Melanocyte of skin (primary cell): ENCODE measurements around the gene ITPA. TPM values are rescaled to one million over a fixed set of nuclear protein-coding genes. Genes with fewer than 3 reads are reported as not detected.

Experiments used
- total RNA-seq, 2 donors: library from RNA; depleted of rRNA; stranded (reverse); fragments of >200 nt; gene quantifications; 2 replicates each; pipeline ENCODE4 v1.2.3, GENCODE V29; 2012

ITPA gene
- 10 to 100 TPM; 23.7 to 40.3 TPM for total RNA-seq

GRCh38 chr20:3209257-3209945 is at the start of gene ITPA:
TSS of gene ITPA (plus strand) at chr20:3209498. CDS start at chr20:3209552, 54 bp downstream.

GRCh38 chr20:3172933-3173609 is 36.2 kb upstream of the ITPA start, which contains the start of gene LZTS3:
TSS of gene LZTS3 (minus strand) at chr20:3173549. CDS start at chr20:3167163, 6,386 bp downstream.

GRCh38 chr20:3204124-3204794 is 5.0 kb upstream of the ITPA start, which contains the start of gene DDRGK1:
TSS of gene DDRGK1 (minus strand) at chr20:3204682. CDS start at chr20:3204627, 55 bp downstream.

GRCh38 chr20:3239026-3239866 is 29.9 kb downstream of the ITPA start, which contains the start of gene SLC4A11:
TSS of gene SLC4A11 (minus strand) at chr20:3239190. CDS start at chr20:3239137, 53 bp downstream.

Other genes starting within 250 kb of the ITPA start
- gene GNRH2, start 165.9 kb upstream of the ITPA start, total RNA-seq: 1 to 10 TPM in 1 of 2 donors, under 1 TPM in 1; 0.67 to 1.0 TPM
- 10 to 100 TPM; 36.8 to 69.3 TPM for gene MRPS26, start 163.4 kb upstream of the ITPA start, total RNA-seq
- not detected for gene OXT, start 137.9 kb upstream of the ITPA start, total RNA-seq
- gene AVP, start 124.8 kb upstream of the ITPA start, total RNA-seq: not detected
- 10 to 100 TPM; 17.9 to 25.6 TPM for gene FASTKD5, start 49.6 kb upstream of the ITPA start, total RNA-seq
- gene UBOX5, start 49.6 kb upstream of the ITPA start, total RNA-seq: 1 to 10 TPM; 3.4 to 4.0 TPM
- gene LZTS3, start 35.9 kb upstream of the ITPA start, total RNA-seq: 1 to 10 TPM; 1.3 to 5.5 TPM
- gene DDRGK1, start 4.8 kb upstream of the ITPA start, total RNA-seq: 10 to 100 TPM; 32.3 to 32.6 TPM
- gene SLC4A11, start 29.7 kb downstream of the ITPA start, total RNA-seq: 1 to 10 TPM; 1.7 to 2.7 TPM
- 1 to 10 TPM; 8.7 to 9.3 TPM for gene DNAAF9, start 198.2 kb downstream of the ITPA start, total RNA-seq